Right kidney (tissue), 9 donors: ENCODE results near the gene TRIM8.

Source experiments
- DNase-seq: peaks from one replicate; pipeline ENCODE4 v3.0.0-alpha.2; 2016
- long read RNA-seq, 8 donors: transcript quantifications; one replicate each; lab custom pipeline, GENCODE V29; 2026

TRIM8 gene
- long read RNA-seq, donor 1, full-length matches to known transcripts: 19 of 322 reads
- long read RNA-seq, donor 1, partial matches to known transcripts: 192 of 322 reads
- long read RNA-seq, donor 1, other reads (novel, unspliced or antisense): 111 of 322 reads
- long read RNA-seq, donor 2, full-length matches to known transcripts: 15 of 15 reads
- long read RNA-seq, donor 2, partial matches to known transcripts: 0 of 15 reads
- long read RNA-seq, donor 2, other reads (novel, unspliced or antisense): 0 of 15 reads
- long read RNA-seq, donor 3, full-length matches to known transcripts: 19 of 194 reads
- long read RNA-seq, donor 3, partial matches to known transcripts: 125 of 194 reads
- long read RNA-seq, donor 3, other reads (novel, unspliced or antisense): 50 of 194 reads
- long read RNA-seq, donor 4, full-length matches to known transcripts: 34 of 291 reads
- long read RNA-seq, donor 4, partial matches to known transcripts: 128 of 291 reads
- long read RNA-seq, donor 4, other reads (novel, unspliced or antisense): 129 of 291 reads
- long read RNA-seq, donor 5, full-length matches to known transcripts: 21 of 21 reads
- long read RNA-seq, donor 5, partial matches to known transcripts: 0 of 21 reads
- long read RNA-seq, donor 5, other reads (novel, unspliced or antisense): 0 of 21 reads
- long read RNA-seq, donor 6, full-length matches to known transcripts: 37 of 37 reads
- long read RNA-seq, donor 6, partial matches to known transcripts: 0 of 37 reads
- long read RNA-seq, donor 6, other reads (novel, unspliced or antisense): 0 of 37 reads
- long read RNA-seq, donor 7, full-length matches to known transcripts: 47 of 53 reads
- long read RNA-seq, donor 7, partial matches to known transcripts: 0 of 53 reads
- long read RNA-seq, donor 7, other reads (novel, unspliced or antisense): 6 of 53 reads
- long read RNA-seq, donor 8, full-length matches to known transcripts: 15 of 15 reads
- long read RNA-seq, donor 8, partial matches to known transcripts: 0 of 15 reads
- long read RNA-seq, donor 8, other reads (novel, unspliced or antisense): 0 of 15 reads

- no peak for DNase-seq
These were observed at the start of gene TRIM8 for GRCh38 chr10:102644066-102644645. TRIM8 (plus strand) TSS chr10:102644479; CDS start chr10:102644618, 139 bp downstream.

- DNase-seq: no peak
These were observed 49.0 kb upstream of the TRIM8 start for GRCh38 chr10:102595293-102595692.

- no peak for DNase-seq
These were observed 48.4 kb upstream of the TRIM8 start for GRCh38 chr10:102595897-102596296.

GRCh38 chr10:102596506-102596971 is 47.7 kb upstream of the TRIM8 start:
- DNase-seq: no peak

GRCh38 chr10:102597131-102597991 is 46.9 kb upstream of the TRIM8 start:
- no peak for DNase-seq

- DNase-seq: no peak
These were observed 46.0 kb upstream of the TRIM8 start for GRCh38 chr10:102598243-102598642.

GRCh38 chr10:102599565-102600327 is 44.5 kb upstream of the TRIM8 start:
- peak; percentile 53 for DNase-seq

- no peak for DNase-seq
These were observed 43.5 kb upstream of the TRIM8 start for GRCh38 chr10:102600816-102601215.

GRCh38 chr10:102601639-102602038 is 42.6 kb upstream of the TRIM8 start:
- no peak for DNase-seq

- DNase-seq: no peak
These were observed 41.8 kb upstream of the TRIM8 start for GRCh38 chr10:102602272-102603045.

GRCh38 chr10:102603946-102604345 is 40.3 kb upstream of the TRIM8 start:
- no peak for DNase-seq

GRCh38 chr10:102604439-102604841 is 39.8 kb upstream of the TRIM8 start:
- DNase-seq: no peak

- no peak for DNase-seq
These were observed 38.6 kb upstream of the TRIM8 start for GRCh38 chr10:102605712-102606111.

GRCh38 chr10:102608487-102608886 is 35.8 kb upstream of the TRIM8 start:
- DNase-seq: no peak

- DNase-seq: no peak
These were observed 33.8 kb upstream of the TRIM8 start for GRCh38 chr10:102610441-102610887.

- DNase-seq: peak; percentile 47
These were observed 32.7 kb upstream of the TRIM8 start for GRCh38 chr10:102611514-102612087.

GRCh38 chr10:102612964-102613275 is 31.4 kb upstream of the TRIM8 start:
- no peak for DNase-seq

- no peak for DNase-seq
These were observed 31.0 kb upstream of the TRIM8 start for GRCh38 chr10:102613286-102613685.

- no peak for DNase-seq
These were observed 30.5 kb upstream of the TRIM8 start for GRCh38 chr10:102613785-102614184.

- no peak for DNase-seq
These were observed 29.4 kb upstream of the TRIM8 start for GRCh38 chr10:102614888-102615287.
